Testis (tissue), 2 donors: Measurements from ENCODE around the gene ABCA8.

Source experiments
- CTCF ChIP-seq, 3 experiments: fragments of 450-650 bp in 2 of 3; fragments of 200-600 bp in 1 of 3; sonication (generic) in 1 of 3; IDR thresholded peaks; one replicate each; pipeline ENCODE4 v1.5.1; 2016 to 2019; ENCODE audit warnings: antibody characterized with exemption in 3 of 3, mild to moderate bottlenecking in 2 of 3, moderate library complexity in 1 of 3
- POLR2A ChIP-seq: fragments of 450-650 bp; IDR thresholded peaks from one replicate; pipeline ENCODE4 v1.6.1; 2017; ENCODE audit warnings: antibody characterized with exemption, mild to moderate bottlenecking, moderate library complexity

DNA sequence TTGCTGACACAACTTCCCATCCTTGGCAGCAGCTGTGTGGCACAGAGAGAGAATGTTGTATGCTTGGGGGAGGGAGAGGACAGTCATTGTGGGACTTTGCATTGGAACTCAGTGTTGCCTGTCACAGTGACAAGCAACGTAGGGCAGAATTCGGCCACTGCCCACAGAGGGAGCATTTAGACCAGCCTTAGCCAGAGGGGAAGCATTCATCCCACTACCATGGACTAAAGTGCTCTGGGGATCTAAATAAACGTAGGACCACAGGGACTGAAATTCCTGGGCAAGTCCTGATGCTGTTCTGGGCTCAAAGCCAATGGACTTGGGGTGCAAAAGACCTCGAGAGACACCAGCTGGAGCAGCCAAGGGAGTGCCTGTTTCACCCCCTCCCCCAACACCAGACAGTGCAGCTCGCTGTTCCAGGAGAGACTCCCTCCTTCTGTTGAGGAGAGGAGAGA, 44.9 kb downstream of the ABCA8 start:
- TF ChIP-seq CTCF (IDR thresholded peaks at IDR 0.05) (no peak), POLR2A (no peak)
